Ramos (cell line): Measurements from ENCODE around the gene CRYBG1.

ENCODE experiments used
- in situ Hi-C: fragments of 300-500 bp; cut with MboI; formaldehyde crosslinking; loops from one replicate; pipeline ENCODE4 v1.14.3; 2022; ENCODE audit warnings: low sequenced_read_pairs; ENCODE audit not compliant: unreplicated experiment

CRYBG1 gene

GRCh38 chr6:106417572-106418147 is 57.1 kb downstream of the CRYBG1 start:
- in situ Hi-C loops, result no loop called here

GRCh38 chr6:106419900-106420613 is 59.5 kb downstream of the CRYBG1 start:
- in situ Hi-C loops, result no loop called here

- in situ Hi-C loops, result no loop called here
Observed at GRCh38 chr6:106421496-106421895, 61.0 kb downstream of the CRYBG1 start.

GRCh38 chr6:106422534-106422933 is 62.0 kb downstream of the CRYBG1 start:
- in situ Hi-C loops, result no loop called here

GRCh38 chr6:106425382-106425781 is 64.9 kb downstream of the CRYBG1 start:
- in situ Hi-C loops, result loop anchor here (25.0 kb wide), 1 partner anchor 88 kb away; the partner anchor contains the start of gene ATG5

- in situ Hi-C loops, result loop anchor here (25.0 kb wide), 1 partner anchor 89 kb away; the partner anchor contains the start of gene ATG5
Observed at GRCh38 chr6:106426250-106426970, 65.9 kb downstream of the CRYBG1 start.

- in situ Hi-C loops, result loop anchor here (25.0 kb wide), 1 partner anchor 93 kb away; the partner anchor contains the start of gene ATG5
Observed at GRCh38 chr6:106430466-106430865, 69.9 kb downstream of the CRYBG1 start.

- in situ Hi-C loops, result loop anchor here (25.0 kb wide), 1 partner anchor 94 kb away; the partner anchor contains the start of gene ATG5
Observed at GRCh38 chr6:106431405-106431804, 70.9 kb downstream of the CRYBG1 start.

GRCh38 chr6:106431972-106432371 is 71.5 kb downstream of the CRYBG1 start:
- in situ Hi-C loops, result loop anchor here (25.0 kb wide), 1 partner anchor 95 kb away; the partner anchor contains the start of gene ATG5

- in situ Hi-C loops, result loop anchor here (25.0 kb wide), 1 partner anchor 97 kb away; the partner anchor contains the start of gene ATG5
Observed at GRCh38 chr6:106434530-106434929, 74.0 kb downstream of the CRYBG1 start.

GRCh38 chr6:106439459-106439858 is 78.9 kb downstream of the CRYBG1 start:
- in situ Hi-C loops, result loop anchor here (25.0 kb wide), 1 partner anchor 102 kb away; the partner anchor contains the start of gene ATG5

- in situ Hi-C loops, result loop anchor here (5.0 to 25.0 kb wide), 2 partner anchors 103 to 547 kb away; partner anchors contain the start of gene ATG5
Observed at GRCh38 chr6:106440546-106440945, 80.0 kb downstream of the CRYBG1 start.

GRCh38 chr6:106442395-106442794 is 81.9 kb downstream of the CRYBG1 start:
- in situ Hi-C loops, result loop anchor here (5.0 to 25.0 kb wide), 2 partner anchors 105 to 545 kb away; partner anchors contain the start of gene ATG5

GRCh38 chr6:106444777-106445507 is 84.4 kb downstream of the CRYBG1 start:
- in situ Hi-C loops, result loop anchor here (5.0 to 25.0 kb wide), 3 partner anchors 108 to 542 kb away; partner anchors contain the start of gene ATG5

GRCh38 chr6:106445508-106445878 is 85.0 kb downstream of the CRYBG1 start:
- in situ Hi-C loops, result loop anchor here (5.0 to 25.0 kb wide), 2 partner anchors 108 to 122 kb away; partner anchors contain the start of gene ATG5

- in situ Hi-C loops, result loop anchor here (5.0 to 25.0 kb wide), 2 partner anchors 109 to 121 kb away; partner anchors contain the start of gene ATG5
Observed at GRCh38 chr6:106446287-106446885, 85.9 kb downstream of the CRYBG1 start.

- in situ Hi-C loops, result loop anchor here (5.0 to 25.0 kb wide), 2 partner anchors 110 to 120 kb away; partner anchors contain the start of gene ATG5
Observed at GRCh38 chr6:106446983-106447382, 86.5 kb downstream of the CRYBG1 start.

GRCh38 chr6:106448000-106448426 is 87.5 kb downstream of the CRYBG1 start:
- in situ Hi-C loops, result loop anchor here (5.0 to 25.0 kb wide), 2 partner anchors 111 to 119 kb away; partner anchors contain the start of gene ATG5

- in situ Hi-C loops, result no loop called here
Observed at GRCh38 chr6:106450653-106451052, 90.1 kb downstream of the CRYBG1 start.
